Neural progenitor cell (in vitro differentiated cells): Measurements from ENCODE around the gene ATP5MC3.

ENCODE experiments used
- EZH2 ChIP-seq: fragments of 200-600 bp; sonication (generic); IDR thresholded peaks from 2 replicates; pipeline ENCODE4 v1.6.1; 2017; ENCODE audit warnings: antibody characterized with exemption, mild to moderate bottlenecking, moderate library complexity
- TF ChIP-seq, protein P1 (sequence below): fragments of 200-600 bp; sonication (generic); IDR thresholded peaks from 2 replicates; pipeline ENCODE4 v1.5.1; 2017; ENCODE audit warnings: antibody characterized with exemption, mild to moderate bottlenecking

DNA sequence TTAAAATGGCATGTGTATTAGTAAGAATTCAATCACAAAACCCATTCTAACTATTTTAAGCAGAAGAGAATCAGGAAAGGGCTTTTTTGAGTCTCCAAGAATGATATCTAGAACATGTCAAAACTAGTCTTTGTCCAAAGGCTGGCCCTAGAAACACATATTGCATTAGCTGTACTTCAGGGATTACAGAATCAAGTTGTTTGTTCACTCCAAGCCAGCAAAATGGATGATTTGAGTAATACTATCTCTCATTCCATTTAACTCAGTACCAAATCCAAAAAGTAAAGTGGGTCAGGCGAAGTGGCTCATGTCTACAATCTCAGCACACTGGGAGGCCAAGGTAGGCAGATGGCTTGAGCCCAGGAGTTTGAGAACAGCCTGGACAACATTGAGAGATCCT lies 54.8 kb downstream of the ATP5MC3 start:
- TF ChIP-seq, protein P1, sequence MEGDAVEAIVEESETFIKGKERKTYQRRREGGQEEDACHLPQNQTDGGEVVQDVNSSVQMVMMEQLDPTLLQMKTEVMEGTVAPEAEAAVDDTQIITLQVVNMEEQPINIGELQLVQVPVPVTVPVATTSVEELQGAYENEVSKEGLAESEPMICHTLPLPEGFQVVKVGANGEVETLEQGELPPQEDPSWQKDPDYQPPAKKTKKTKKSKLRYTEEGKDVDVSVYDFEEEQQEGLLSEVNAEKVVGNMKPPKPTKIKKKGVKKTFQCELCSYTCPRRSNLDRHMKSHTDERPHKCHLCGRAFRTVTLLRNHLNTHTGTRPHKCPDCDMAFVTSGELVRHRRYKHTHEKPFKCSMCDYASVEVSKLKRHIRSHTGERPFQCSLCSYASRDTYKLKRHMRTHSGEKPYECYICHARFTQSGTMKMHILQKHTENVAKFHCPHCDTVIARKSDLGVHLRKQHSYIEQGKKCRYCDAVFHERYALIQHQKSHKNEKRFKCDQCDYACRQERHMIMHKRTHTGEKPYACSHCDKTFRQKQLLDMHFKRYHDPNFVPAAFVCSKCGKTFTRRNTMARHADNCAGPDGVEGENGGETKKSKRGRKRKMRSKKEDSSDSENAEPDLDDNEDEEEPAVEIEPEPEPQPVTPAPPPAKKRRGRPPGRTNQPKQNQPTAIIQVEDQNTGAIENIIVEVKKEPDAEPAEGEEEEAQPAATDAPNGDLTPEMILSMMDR = no peak
- no peak for TF ChIP-seq EZH2
